ENCODE measurements around the gene NRG3.
"Not testable (repeated sequence)": the region's sequence is repeated elsewhere in the genome, so short reads cannot be mapped to it uniquely, and the experiment has no call there.

The NRG3 gene

GRCh38 chr10:82961864-82962263, 1086.9 kb downstream of the NRG3 start:
- FAIRE-seq (no peak), DNase-seq (ENCODE audit: insufficient read length, low spot score) (no peak)
- no peak for TF ChIP-seq POLR2A (IDR thresholded peaks at IDR 0.05; ENCODE audit: low read depth, low read length)

- FAIRE-seq (no peak), DNase-seq (ENCODE audit: insufficient read length, low spot score) (no peak)
- TF ChIP-seq POLR2A (IDR thresholded peaks at IDR 0.05; ENCODE audit: low read depth, low read length) = no peak
Observed at GRCh38 chr10:82966130-82966529, 1091.1 kb downstream of the NRG3 start.

GRCh38 chr10:82968533-82968932, 1093.5 kb downstream of the NRG3 start:
- no peak for TF ChIP-seq POLR2A (IDR thresholded peaks at IDR 0.05; ENCODE audit: low read depth, low read length)
- DNase-seq (ENCODE audit: insufficient read length, low spot score) (no peak), FAIRE-seq (no peak)

- no peak for TF ChIP-seq POLR2A (IDR thresholded peaks at IDR 0.05; ENCODE audit: low read depth, low read length)
- FAIRE-seq (no peak), DNase-seq (ENCODE audit: insufficient read length, low spot score) (no peak)
Observed at GRCh38 chr10:82969405-82969804, 1094.4 kb downstream of the NRG3 start.

GRCh38 chr10:82980321-82980720, 1105.3 kb downstream of the NRG3 start:
- no peak for TF ChIP-seq POLR2A (IDR thresholded peaks at IDR 0.05; ENCODE audit: low read depth, low read length)
- DNase-seq (ENCODE audit: insufficient read length, low spot score) (no peak), FAIRE-seq (no peak)

- FAIRE-seq (peak; percentile 23), DNase-seq (ENCODE audit: insufficient read length, low spot score) (no peak)
- TF ChIP-seq POLR2A (IDR thresholded peaks at IDR 0.05; ENCODE audit: low read depth, low read length) = no peak
Observed at GRCh38 chr10:82981137-82981723, 1106.2 kb downstream of the NRG3 start.

- peak; percentile 91 for FAIRE-seq
Observed at GRCh38 chr10:82982110-82982608, 1107.2 kb downstream of the NRG3 start.

GRCh38 chr10:82986216-82986615, 1111.2 kb downstream of the NRG3 start:
- no peak for TF ChIP-seq POLR2A (IDR thresholded peaks at IDR 0.05; ENCODE audit: low read depth, low read length)
- no peak for FAIRE-seq

More at GRCh38 chr10:82982110-82982608, 1107.2 kb downstream of the NRG3 start:
- TF ChIP-seq POLR2A (IDR thresholded peaks at IDR 0.05; ENCODE audit: low read depth, low read length) = no peak
- peak; percentile 30 for DNase-seq (ENCODE audit: insufficient read length, low spot score)

GRCh38 chr10:83006479-83006878, 1131.5 kb downstream of the NRG3 start:
- not testable (repeated sequence) for DNase-seq (ENCODE audit: insufficient read length, low spot score); FAIRE-seq

More at GRCh38 chr10:82986216-82986615, 1111.2 kb downstream of the NRG3 start:
- DNase-seq (ENCODE audit: insufficient read length, low spot score) = no peak

GRCh38 chr10:83007510-83007909, 1132.5 kb downstream of the NRG3 start:
- DNase-seq (ENCODE audit: insufficient read length, low spot score) (no peak), FAIRE-seq (no peak)
- TF ChIP-seq POLR2A (IDR thresholded peaks at IDR 0.05; ENCODE audit: low read depth, low read length) = no peak

- DNase-seq (ENCODE audit: insufficient read length, low spot score) (no peak), FAIRE-seq (no peak)
- no peak for TF ChIP-seq POLR2A (IDR thresholded peaks at IDR 0.05; ENCODE audit: low read depth, low read length)
Observed at GRCh38 chr10:83012866-83013265, 1137.9 kb downstream of the NRG3 start.

- no peak for FAIRE-seq
Observed at GRCh38 chr10:83017076-83017867, 1142.3 kb downstream of the NRG3 start.

GRCh38 chr10:83023662-83024061, 1148.7 kb downstream of the NRG3 start:
- FAIRE-seq = no peak
- DNase-seq (ENCODE audit: insufficient read length, low spot score) = no peak
- TF ChIP-seq POLR2A (IDR thresholded peaks at IDR 0.05; ENCODE audit: low read depth, low read length) = no peak

More at GRCh38 chr10:83017076-83017867, 1142.3 kb downstream of the NRG3 start:
- DNase-seq (ENCODE audit: insufficient read length, low spot score) = no peak
- TF ChIP-seq POLR2A (IDR thresholded peaks at IDR 0.05; ENCODE audit: low read depth, low read length) = no peak
